ENCODE measurements around the gene ZNF791. TPM values are rescaled to one million over a fixed set of nuclear protein-coding genes. Genes with fewer than 3 reads are reported as not detected.
"Not testable (repeated sequence)": the region's sequence is repeated elsewhere in the genome, so short reads cannot be mapped to it uniquely, and the experiment has no call there.

Gene ZNF791
- total RNA-seq (2014; rRNA removed; shearing (Covaris generic)): 15.3 TPM in 2 replicates
- 9.8 and 12.2 TPM in 2 replicates for polyA plus RNA-seq (2016; fragmentation: Nextera tagmentation; extraction: Ambion mirVana)
- long read RNA-seq, full-length matches to known transcripts: 4 of 5 reads
- long read RNA-seq, partial matches to known transcripts: 0 of 5 reads
- long read RNA-seq, other reads (novel, unspliced or antisense): 1 of 5 reads

DNA sequence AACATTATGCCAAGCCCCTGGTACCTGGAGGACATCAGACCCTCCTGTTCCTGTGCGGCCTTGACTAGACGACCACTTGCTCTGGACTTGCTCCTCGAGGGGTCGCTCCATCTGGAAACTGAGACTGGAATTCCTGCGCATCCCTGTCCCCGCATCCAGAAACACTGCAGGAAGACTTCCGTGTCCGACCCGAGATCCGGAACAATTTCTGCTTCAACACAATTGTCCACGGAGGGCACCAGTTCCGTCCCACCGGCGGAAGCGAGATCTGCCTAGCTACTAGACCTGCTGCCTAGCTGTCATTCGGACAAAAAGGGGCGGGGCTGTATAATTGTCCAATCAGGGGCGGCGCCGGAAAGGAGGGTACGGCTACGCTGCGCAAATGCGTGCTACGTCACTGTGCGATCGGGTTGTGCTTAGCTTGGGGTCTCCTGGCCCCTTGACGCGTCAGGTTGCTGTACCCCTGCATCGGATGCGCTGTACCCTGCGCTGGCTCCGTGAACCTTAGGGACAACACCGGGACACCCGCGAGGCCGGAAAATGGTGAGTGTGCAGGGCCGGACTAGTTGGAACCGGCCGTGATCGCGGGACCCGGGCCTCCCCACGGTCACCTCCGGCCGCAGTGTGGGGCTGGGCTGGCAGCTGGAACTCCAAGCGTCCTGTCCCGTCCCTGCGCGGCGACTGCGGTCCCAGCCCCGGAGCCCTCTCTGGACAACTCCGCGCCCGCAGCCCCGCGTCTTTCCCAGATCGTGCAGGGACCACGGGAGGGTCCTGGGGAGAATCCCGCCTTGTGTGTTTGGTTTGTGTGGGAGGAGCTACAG is at the start of gene ZNF791, which contains the start of gene ZNF490:
Gene ZNF791 (plus strand): TSS at position 381 of the 821 bp plus-strand sequence. CDS start 160 bp downstream, at position 541.
Gene ZNF490 (minus strand): TSS at position 274 of the 821 bp plus-strand sequence. CDS start 133 bp downstream, at position 141.
- Mint-ChIP-seq H3K9me3 (0 out of 3 replicates have a peak, but pooled peaks cover 2% of the 10 kb centered on the region), H3K4me3 (peak within 1 kb of the TSS; percentile 100), H3K27me3 (ENCODE audit: insufficient read depth, low read depth, poor library complexity) (peaks cover 12% of the 10 kb centered on the region), H3K36me3 (ENCODE audit: low read depth) (peaks cover 23% of the 10 kb centered on the region), H3K27ac (peak within 1 kb of the TSS; percentile 100), H3K4me1 (peaks cover 3% of the 10 kb centered on the region; the same call in 2 of the 3 replicates)
- Histone ChIP-seq H3F3A (replicated peaks; ENCODE audit: low read depth) (no peaks in the 10 kb centered on the region), H3K4me3 (peak within 1 kb of the TSS; percentile 49), H3K9me2 (ENCODE audit: insufficient read depth) (no peaks in the 10 kb centered on the region), H3K4me1 (ENCODE audit: insufficient read depth) (no peaks in the 10 kb centered on the region), H3K27me3 (ENCODE audit: insufficient read depth) (no peaks in the 10 kb centered on the region), H3K79me2 (replicated peaks; ENCODE audit: insufficient read depth) (peaks cover 50% of the 10 kb centered on the region), H3K4me2 (peak within 1 kb of the TSS; percentile 66), H3K36me3 (ENCODE audit: insufficient read depth) (0 out of 2 replicates have a peak, but pooled peaks cover 7% of the 10 kb centered on the region), H4K20me1 (replicated peaks; ENCODE audit: insufficient read depth) (no peaks in the 10 kb centered on the region; the same call in none of the 2 replicates), H3K27ac (ENCODE audit: low read depth) (peak within 1 kb of the TSS; percentile 72), H2AFZ (peak within 1 kb of the TSS; percentile 72)
- ATAC-seq: peak; percentile 96
- peak; percentile 100 for DNase-seq (ENCODE audit: low spot score)
- TF ChIP-seq, protein P1, sequence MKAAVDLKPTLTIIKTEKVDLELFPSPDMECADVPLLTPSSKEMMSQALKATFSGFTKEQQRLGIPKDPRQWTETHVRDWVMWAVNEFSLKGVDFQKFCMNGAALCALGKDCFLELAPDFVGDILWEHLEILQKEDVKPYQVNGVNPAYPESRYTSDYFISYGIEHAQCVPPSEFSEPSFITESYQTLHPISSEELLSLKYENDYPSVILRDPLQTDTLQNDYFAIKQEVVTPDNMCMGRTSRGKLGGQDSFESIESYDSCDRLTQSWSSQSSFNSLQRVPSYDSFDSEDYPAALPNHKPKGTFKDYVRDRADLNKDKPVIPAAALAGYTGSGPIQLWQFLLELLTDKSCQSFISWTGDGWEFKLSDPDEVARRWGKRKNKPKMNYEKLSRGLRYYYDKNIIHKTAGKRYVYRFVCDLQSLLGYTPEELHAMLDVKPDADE (IDR thresholded peaks at IDR 0.05): peak; percentile 43; the same call in 1 of the 2 replicates
- no peak for TF ChIP-seq JUNB (IDR thresholded peaks at IDR 0.05; ENCODE audit: unreplicated experiment)
- peak; percentile 92 for TF ChIP-seq CREB1 (CRISPR knock-in tag; IDR thresholded peaks at IDR 0.05; ENCODE audit: low read depth)
- TF ChIP-seq ZNF331 (CRISPR knock-in tag; IDR thresholded peaks at IDR 0.05; ENCODE audit: low read depth): no peak
- no peak for TF ChIP-seq ZNF114 (CRISPR knock-in tag; IDR thresholded peaks at IDR 0.05)
- no peak for TF ChIP-seq NANOG (IDR thresholded peaks at IDR 0.05; ENCODE audit: borderline replicate concordance)
- TF ChIP-seq, protein P2, sequence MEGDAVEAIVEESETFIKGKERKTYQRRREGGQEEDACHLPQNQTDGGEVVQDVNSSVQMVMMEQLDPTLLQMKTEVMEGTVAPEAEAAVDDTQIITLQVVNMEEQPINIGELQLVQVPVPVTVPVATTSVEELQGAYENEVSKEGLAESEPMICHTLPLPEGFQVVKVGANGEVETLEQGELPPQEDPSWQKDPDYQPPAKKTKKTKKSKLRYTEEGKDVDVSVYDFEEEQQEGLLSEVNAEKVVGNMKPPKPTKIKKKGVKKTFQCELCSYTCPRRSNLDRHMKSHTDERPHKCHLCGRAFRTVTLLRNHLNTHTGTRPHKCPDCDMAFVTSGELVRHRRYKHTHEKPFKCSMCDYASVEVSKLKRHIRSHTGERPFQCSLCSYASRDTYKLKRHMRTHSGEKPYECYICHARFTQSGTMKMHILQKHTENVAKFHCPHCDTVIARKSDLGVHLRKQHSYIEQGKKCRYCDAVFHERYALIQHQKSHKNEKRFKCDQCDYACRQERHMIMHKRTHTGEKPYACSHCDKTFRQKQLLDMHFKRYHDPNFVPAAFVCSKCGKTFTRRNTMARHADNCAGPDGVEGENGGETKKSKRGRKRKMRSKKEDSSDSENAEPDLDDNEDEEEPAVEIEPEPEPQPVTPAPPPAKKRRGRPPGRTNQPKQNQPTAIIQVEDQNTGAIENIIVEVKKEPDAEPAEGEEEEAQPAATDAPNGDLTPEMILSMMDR (conservative IDR thresholded peaks at IDR 0.05; ENCODE audit: low read depth in 2 of 2): peak; percentile 38 to 41; a peak in 3 of 4 replicates
- TF ChIP-seq EZH2 (IDR thresholded peaks at IDR 0.05; ENCODE audit: low read depth, unreplicated experiment): no peak
- peak; percentile 94 for TF ChIP-seq POLR2AphosphoS5 (IDR thresholded peaks at IDR 0.05; ENCODE audit: low read depth)

DNA sequence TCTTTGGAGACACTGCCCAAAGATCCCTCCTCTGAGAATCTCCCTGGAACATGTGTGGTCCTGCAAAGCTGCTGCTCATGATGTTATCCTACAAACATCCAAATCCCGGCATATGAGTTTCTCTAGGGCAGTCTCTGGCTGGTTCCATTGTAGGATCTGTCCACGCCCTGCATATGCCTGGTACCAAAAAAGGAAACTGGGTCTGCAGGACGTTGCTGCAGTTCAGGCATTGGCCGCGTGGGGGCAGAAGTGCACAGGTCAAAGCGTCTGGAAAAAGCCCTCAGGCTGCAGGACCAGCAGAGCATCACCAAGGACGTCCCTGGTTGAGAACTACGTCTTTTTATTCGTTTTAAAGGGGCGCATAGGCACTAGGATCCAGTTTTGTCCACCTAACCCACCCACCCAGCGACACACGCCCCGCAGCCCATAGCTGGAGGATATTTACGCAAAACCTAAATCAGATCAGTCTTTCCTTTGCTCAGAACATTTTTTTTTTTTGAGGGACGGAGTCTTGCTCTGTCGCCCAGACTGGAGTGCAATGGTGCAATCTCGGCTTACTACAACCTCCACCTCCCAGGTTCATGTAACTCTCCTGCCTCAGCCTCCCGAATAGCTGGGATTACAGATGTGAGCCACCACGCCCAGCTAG is 46.6 kb upstream of the ZNF791 start:
- peaks cover 2% of the 10 kb centered on the region; the same call in 1 of the 3 replicates for H3K4me1 Mint-ChIP-seq
- Histone ChIP-seq H3K79me2 (replicated peaks; ENCODE audit: insufficient read depth) (no peaks in the 10 kb centered on the region), H3K27me3 (ENCODE audit: insufficient read depth) (no peaks in the 10 kb centered on the region), H2AFZ (no peak overlapping the region), H3K4me3 (no peak overlapping the region), H3K27ac (ENCODE audit: low read depth) (no peak overlapping the region), H3K36me3 (ENCODE audit: insufficient read depth) (no peaks in the 10 kb centered on the region), H3K4me2 (no peak overlapping the region), H3F3A (replicated peaks; ENCODE audit: low read depth) (no peaks in the 10 kb centered on the region), H3K9me2 (ENCODE audit: insufficient read depth) (no peaks in the 10 kb centered on the region), H4K20me1 (replicated peaks; ENCODE audit: insufficient read depth) (no peaks in the 10 kb centered on the region), H3K4me1 (ENCODE audit: insufficient read depth) (no peaks in the 10 kb centered on the region)
- TF ChIP-seq, protein P2 (conservative IDR thresholded peaks at IDR 0.05; ENCODE audit: low read depth in 2 of 2): peak; percentile 96 to 97
- no peak for TF ChIP-seq ZNF114 (CRISPR knock-in tag; IDR thresholded peaks at IDR 0.05)
- no peak for TF ChIP-seq EZH2phosphoT487 (IDR thresholded peaks at IDR 0.05; ENCODE audit: unreplicated experiment)
- H3K27me3 Mint-ChIP-seq (ENCODE audit: insufficient read depth, low read depth, poor library complexity): peaks cover 10% of the 10 kb centered on the region
- peak; percentile 91 for DNase-seq (ENCODE audit: low spot score)
- H3K36me3 Mint-ChIP-seq (ENCODE audit: low read depth): no peaks in the 10 kb centered on the region
- no peaks in the 10 kb centered on the region for H3K9me3 Mint-ChIP-seq
- H3K27ac Mint-ChIP-seq: no peak overlapping the region
- H3K4me3 Mint-ChIP-seq: no peak overlapping the region
- peak; percentile 94 for ATAC-seq

DNA sequence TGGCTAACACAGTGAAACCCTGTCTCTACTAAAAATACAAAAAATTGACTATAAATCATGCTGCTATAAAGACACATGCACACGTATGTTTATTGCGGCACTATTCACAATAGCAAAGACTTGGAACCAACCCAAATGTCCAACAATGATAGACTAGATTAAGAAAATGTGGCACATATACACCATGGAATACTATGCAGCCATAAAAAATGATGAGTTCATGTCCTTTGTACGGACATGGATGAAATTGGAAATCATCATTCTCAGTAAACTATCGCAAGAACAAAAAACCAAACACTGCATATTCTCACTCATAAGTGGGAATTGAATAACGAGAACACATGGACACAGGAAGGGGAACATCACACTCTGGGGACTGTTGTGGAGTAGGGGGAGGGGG is 44.3 kb upstream of the ZNF791 start:
- not testable (repeated sequence) for H3K36me3 Mint-ChIP-seq (ENCODE audit: low read depth); H3K4me3 ChIP-seq; H3K9me2 ChIP-seq (ENCODE audit: insufficient read depth); H2AFZ ChIP-seq; H3K4me1 Mint-ChIP-seq; H3K27ac ChIP-seq (ENCODE audit: low read depth); H3K79me2 ChIP-seq (replicated peaks; ENCODE audit: insufficient read depth); DNase-seq (ENCODE audit: low spot score); H4K20me1 ChIP-seq (replicated peaks; ENCODE audit: insufficient read depth); H3K4me2 ChIP-seq; H3K36me3 ChIP-seq (ENCODE audit: insufficient read depth); H3K27me3 Mint-ChIP-seq (ENCODE audit: insufficient read depth, low read depth, poor library complexity); H3K27ac Mint-ChIP-seq; H3K4me3 Mint-ChIP-seq; H3F3A ChIP-seq (replicated peaks; ENCODE audit: low read depth); H3K27me3 ChIP-seq (ENCODE audit: insufficient read depth); H3K9me3 Mint-ChIP-seq; ATAC-seq; H3K4me1 ChIP-seq (ENCODE audit: insufficient read depth)

All from GM23338 (cell line).